Measurements from ENCODE around the gene M1AP. TPM values are rescaled to one million over a fixed set of nuclear protein-coding genes. Genes with fewer than 3 reads are reported as not detected.

M1AP gene
- total RNA-seq, 1 experiment from 2014 or later: 7.6 TPM

DNA sequence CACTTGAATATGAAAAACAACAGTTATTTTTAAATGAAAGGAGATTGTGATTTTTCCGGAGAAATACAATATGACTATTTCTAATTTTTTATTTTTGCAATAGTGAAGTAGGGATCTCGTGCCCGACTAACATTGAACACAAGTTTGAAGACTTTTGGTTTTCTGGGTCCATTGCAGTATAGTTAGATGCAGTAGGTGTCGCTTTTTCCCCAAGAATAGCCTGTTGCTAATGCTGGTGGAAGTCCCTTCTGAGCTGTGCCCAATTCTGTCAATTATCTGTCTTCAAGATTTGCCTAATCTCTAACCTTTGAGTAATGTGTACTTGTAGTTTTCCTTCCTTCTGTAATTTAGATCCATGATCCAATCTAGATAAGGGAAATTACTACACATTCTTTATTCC, 42.4 kb upstream of the M1AP start:
- Mint-ChIP-seq H3K36me3 (ENCODE audit: insufficient read depth in 1 of 3, low read depth in 3 of 3) (peaks cover 0 to 1% (median 0%) of the 10 kb centered on the region in 3 experiments; a peak in 1 of 7 replicates), H3K27ac (no peak overlapping the region), H3K4me3 (no peak overlapping the region), H3K27me3 (ENCODE audit: low read depth) (no peaks in the 10 kb centered on the region), H3K4me1 (no peaks in the 10 kb centered on the region; a peak in 1 of 4 replicates), H3K9me3 (peaks cover 0 to 2% of the 10 kb centered on the region in 2 experiments; a peak in 2 of 5 replicates)
- Histone ChIP-seq H3K79me2 (ENCODE audit: insufficient read depth, low read length) (peaks cover 1% of the 10 kb centered on the region; the same call in 1 of the 2 replicates), H3K4me1 (ENCODE audit: insufficient read depth, low read length) (no peaks in the 10 kb centered on the region), H3K4ac (ENCODE audit: low read depth, low read length) (no peak overlapping the region), H3K27ac (ENCODE audit: insufficient read length, low read depth, low read length) (no peak overlapping the region), H3K23me2 (ENCODE audit: insufficient read length, low read depth, low read length, poor library complexity, severe bottlenecking) (no peaks in the 10 kb centered on the region), H3K23ac (ENCODE audit: insufficient read length, low read depth, low read length) (no peak overlapping the region), H3K56ac (ENCODE audit: insufficient read length, low read depth, low read length) (no peak overlapping the region), H4K20me1 (ENCODE audit: control insufficient read depth, insufficient read depth, insufficient read length) (no peaks in the 10 kb centered on the region), H2BK20ac (ENCODE audit: low read depth, low read length, poor library complexity, severe bottlenecking) (no peak overlapping the region), H4K91ac (ENCODE audit: insufficient read length, low read depth, low read length) (no peak overlapping the region), H3K4me2 (ENCODE audit: insufficient read depth, insufficient read length, low read length) (no peak overlapping the region), H3T11ph (ENCODE audit: low read length) (no peak overlapping the region), H2AK5ac (ENCODE audit: insufficient read length, low read length) (no peak overlapping the region), H3K14ac (ENCODE audit: insufficient read depth, low read length) (no peak overlapping the region), H4K8ac (replicated peaks; ENCODE audit: insufficient read length, low read depth, low read length) (no peak overlapping the region), H3K9me3 (ENCODE audit: control insufficient read depth, low read depth, low read length) (no peaks in the 10 kb centered on the region), H2BK15ac (ENCODE audit: low read depth, low read length) (no peak overlapping the region), H3K79me1 (ENCODE audit: insufficient read depth, low read depth, low read length, poor library complexity, severe bottlenecking) (no peaks in the 10 kb centered on the region), H3K18ac (ENCODE audit: insufficient read length, low read depth, low read length) (no peak overlapping the region), H2BK12ac (ENCODE audit: insufficient read length, low read depth, low read length) (no peak overlapping the region), H2AFZ (ENCODE audit: low read length) (no peak overlapping the region), H4K5ac (ENCODE audit: insufficient read length, low read depth, low read length) (no peak overlapping the region), H2BK5ac (ENCODE audit: insufficient read length, low read length) (no peak overlapping the region), H3K9ac (ENCODE audit: extremely low read depth, insufficient read length, low read length) (no peak overlapping the region), H3K27me3 (ENCODE audit: insufficient read depth, low read length) (no peaks in the 10 kb centered on the region), H2BK120ac (ENCODE audit: low read depth, low read length, poor library complexity, severe bottlenecking) (no peak overlapping the region)
- TF ChIP-seq, protein P1, sequence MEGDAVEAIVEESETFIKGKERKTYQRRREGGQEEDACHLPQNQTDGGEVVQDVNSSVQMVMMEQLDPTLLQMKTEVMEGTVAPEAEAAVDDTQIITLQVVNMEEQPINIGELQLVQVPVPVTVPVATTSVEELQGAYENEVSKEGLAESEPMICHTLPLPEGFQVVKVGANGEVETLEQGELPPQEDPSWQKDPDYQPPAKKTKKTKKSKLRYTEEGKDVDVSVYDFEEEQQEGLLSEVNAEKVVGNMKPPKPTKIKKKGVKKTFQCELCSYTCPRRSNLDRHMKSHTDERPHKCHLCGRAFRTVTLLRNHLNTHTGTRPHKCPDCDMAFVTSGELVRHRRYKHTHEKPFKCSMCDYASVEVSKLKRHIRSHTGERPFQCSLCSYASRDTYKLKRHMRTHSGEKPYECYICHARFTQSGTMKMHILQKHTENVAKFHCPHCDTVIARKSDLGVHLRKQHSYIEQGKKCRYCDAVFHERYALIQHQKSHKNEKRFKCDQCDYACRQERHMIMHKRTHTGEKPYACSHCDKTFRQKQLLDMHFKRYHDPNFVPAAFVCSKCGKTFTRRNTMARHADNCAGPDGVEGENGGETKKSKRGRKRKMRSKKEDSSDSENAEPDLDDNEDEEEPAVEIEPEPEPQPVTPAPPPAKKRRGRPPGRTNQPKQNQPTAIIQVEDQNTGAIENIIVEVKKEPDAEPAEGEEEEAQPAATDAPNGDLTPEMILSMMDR (conservative IDR thresholded peaks at IDR 0.05): peak; percentile 90
- DNase-seq: no peak
- WGBS (ENCODE audit: extremely low coverage, insufficient read length, low lambda C conversion rate): no CpG with 5 or more reads among the region's 4 CpGs
